HG03196 (cell line): Measurements from ENCODE around the gene MAP3K21.

Experiments
- ATAC-seq: cut with Tn5 transposase; IDR thresholded peaks from one replicate; pipeline ENCODE4 v1.9.1; 2021; ENCODE audit not compliant: unreplicated experiment

Gene MAP3K21

DNA sequence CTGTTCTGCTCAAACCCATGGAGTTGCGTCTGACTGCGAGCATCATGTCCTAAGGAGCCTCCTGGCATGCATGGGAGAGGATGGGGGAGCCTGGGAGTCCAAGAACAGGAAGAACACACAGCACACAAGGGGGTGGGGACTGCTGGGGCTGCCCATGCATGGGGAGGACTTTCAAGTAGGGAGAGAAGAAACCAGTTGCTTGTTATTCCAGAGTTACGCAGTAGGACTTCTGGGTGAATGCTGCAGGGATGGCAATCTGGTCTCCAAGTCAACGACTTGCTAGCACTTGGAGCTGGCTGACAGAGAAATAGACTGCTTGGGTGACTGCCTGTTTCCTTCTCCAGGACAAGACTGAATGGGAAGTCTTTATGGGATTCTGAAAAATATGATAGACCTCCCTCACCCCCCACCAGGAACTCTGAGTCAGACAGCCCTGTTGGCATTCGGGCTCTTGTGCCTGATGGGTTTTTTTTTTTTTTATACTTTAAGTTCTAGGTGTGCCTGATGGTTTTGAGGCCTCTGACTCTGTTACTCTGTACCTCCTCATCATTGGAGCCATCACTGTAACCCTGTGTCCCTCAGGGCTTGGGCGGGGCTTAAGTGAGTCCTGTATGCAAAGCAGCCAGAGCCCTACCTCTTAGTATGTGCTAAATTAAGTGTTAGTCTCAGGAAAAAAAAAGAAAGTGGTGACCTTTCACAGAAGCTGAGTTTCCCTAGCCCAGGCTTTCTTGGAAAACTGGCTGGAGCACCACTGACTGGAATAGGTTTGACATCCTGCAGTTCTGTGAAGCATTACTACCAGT lies 30.3 kb downstream of the MAP3K21 start:
- ATAC-seq: no peak

DNA sequence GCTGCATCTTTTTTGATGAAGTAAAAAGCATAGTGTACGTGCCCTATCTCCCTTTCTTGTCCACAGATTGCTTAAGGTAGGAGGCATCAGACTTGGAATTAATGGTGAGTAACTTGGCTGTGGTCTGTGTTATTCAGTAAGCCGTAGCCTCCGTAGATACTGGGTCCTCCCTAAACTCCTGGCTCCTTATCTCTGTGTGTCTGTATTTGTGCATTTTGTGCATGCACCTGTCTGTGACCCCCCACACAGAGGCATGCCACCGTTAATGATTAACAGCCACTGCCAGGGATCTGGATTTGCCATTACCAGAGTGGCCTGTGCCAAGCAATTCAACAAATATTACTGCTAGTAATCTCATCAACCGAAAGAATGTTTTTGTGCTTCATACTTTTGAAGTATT lies 31.9 kb downstream of the MAP3K21 start:
- ATAC-seq: no peak

DNA sequence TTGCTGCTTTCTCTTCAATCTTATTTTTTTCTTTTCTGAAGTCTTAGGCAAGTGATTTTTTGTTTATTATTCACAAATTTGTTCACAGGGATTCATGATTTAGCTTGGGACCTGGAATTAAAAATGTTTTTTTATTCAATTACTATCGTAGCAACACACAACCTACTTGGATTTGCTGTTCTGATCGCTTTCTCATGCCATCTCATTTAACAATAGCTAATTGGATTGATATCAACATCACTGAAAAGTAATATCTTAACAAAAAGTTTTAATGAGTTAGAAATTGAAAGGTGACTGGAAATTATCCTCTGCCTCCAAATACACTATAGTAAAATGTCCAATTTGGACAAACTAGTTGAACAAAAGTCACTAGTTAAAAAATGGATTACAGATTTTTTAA lies 32.4 kb downstream of the MAP3K21 start:
- ATAC-seq: no peak

DNA sequence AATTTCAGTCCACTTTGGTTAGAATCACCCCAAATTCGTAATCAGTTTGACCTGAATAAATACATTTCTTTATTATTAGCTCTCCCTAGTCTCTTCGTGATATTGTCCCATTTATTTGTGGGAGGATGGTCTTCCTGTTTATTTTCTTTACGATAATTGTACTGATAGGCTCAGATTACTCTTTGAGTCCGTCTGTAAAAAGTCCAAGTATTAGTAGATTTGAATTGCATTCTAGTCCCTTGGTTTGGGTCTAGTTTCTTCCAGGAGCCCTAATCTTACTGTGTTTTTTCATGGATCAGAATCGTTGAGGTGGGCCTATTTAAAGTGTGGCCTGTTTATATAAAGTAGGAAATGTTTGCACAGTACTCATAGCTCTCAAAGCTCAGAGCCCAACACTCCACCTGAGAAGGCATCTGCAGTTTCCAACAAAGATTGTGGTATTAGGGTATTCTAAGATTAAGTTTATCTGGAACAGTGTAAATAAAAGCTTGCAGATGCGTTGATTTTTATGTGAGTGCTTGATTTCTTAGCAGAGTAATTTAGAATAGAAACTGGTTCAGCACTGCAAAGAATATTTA lies 33.1 kb downstream of the MAP3K21 start:
- no peak for ATAC-seq

DNA sequence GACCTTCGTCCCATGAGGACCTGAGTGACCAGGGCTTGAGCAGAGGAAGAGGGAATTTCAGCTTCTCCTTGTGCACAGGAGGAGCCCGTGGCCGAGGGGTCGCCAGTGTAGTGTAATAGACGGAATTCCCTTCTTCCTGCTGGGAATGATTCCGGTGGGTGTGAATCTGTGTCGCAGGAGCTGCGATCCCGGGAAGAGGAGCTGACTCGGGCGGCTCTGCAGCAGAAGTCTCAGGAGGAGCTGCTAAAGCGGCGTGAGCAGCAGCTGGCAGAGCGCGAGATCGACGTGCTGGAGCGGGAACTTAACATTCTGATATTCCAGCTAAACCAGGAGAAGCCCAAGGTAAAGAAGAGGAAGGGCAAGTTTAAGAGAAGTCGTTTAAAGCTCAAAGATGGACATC lies 34.4 kb downstream of the MAP3K21 start:
- ATAC-seq: no peak

DNA sequence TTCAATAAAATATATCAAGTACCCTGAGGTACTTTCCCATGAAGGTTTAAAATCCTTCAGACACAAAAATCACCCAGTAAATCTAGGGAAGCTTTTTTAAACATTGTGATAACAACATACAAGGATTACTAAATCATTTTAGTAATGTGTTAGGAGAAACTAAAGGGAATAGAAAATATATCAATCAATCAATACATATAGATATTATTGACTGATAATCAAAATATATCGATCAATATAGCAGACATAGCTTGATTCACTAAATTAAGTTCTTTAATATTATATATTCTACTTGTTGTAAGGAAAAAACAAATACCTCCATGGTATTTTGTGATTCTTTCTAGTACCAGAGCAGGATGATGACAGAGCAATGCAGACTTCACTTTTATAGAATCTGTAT lies 35.2 kb downstream of the MAP3K21 start:
- ATAC-seq: no peak

DNA sequence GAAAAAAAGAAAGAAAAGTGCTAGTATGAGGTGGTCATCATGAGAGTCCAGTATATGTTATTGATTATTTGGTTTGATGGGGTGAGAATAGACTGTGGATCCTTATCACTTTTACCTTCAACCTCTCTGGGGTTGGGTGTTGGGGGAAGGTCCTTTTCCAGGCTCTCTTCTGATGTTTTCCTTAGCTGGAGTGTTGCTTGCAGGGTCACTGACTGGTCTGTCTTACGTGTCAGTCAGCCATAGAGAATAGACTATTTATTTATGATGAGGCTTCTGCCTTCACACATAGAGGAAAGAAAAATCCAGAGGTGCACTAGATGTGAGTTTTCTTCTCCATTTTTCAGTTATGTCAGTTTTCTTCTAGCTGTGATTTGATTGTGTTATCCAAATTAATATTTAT lies 36.5 kb downstream of the MAP3K21 start:
- ATAC-seq: no peak

DNA sequence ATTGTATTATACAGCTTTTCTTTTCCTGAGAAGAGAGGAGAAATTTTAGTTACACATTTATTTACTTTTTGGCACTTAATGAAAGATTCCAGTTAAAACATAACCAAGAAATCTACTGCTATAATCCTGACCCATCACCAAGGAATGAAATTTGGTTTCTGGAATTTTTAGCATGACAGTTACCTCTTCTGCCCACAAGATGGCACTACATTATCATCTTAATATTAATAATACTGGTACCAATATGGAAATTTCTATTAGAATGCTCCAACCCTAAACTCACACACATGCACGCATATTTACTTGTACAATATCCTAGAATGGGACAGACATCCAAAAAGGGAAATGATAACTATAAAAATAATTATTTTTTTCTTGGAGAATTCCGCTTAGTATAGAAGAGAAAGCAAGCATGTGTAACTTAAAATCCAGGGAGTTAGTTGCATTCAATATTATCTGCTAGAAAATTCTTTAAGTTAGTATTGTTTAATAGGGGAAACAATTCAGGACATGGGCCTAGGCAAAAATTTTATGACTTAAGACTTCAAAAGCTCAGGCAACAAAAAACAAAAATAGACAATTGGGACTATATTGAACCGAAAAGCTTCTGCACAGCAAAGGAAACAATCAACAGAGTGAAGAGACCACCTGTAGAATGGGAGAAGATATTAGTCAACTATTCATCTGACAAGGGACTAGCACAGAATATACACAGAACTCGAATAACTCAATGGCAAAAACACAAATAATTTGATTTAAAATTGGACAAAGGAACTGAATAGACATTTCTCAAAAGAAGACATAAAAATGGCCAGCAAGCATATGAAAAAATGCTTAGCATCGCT lies 37.4 kb downstream of the MAP3K21 start:
- no peak for ATAC-seq

DNA sequence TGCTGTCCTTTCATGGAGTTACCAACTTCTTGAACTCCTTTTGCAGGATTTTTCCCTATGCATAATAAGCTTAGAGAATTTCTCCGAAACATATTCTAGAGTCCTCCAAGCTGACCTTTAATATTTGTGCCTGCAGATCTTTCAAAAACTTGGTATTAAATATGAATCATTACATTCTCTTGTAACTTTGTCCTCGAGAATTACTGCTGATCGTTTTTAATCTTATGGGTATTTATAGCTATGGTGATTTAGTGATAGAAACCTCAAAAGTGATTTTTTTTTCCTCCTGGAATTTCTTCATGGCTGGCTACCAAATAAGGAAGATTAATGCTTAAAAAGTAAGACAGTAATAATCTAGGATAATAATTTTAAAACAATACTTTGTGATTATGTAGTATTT lies 39.1 kb downstream of the MAP3K21 start:
- no peak for ATAC-seq

DNA sequence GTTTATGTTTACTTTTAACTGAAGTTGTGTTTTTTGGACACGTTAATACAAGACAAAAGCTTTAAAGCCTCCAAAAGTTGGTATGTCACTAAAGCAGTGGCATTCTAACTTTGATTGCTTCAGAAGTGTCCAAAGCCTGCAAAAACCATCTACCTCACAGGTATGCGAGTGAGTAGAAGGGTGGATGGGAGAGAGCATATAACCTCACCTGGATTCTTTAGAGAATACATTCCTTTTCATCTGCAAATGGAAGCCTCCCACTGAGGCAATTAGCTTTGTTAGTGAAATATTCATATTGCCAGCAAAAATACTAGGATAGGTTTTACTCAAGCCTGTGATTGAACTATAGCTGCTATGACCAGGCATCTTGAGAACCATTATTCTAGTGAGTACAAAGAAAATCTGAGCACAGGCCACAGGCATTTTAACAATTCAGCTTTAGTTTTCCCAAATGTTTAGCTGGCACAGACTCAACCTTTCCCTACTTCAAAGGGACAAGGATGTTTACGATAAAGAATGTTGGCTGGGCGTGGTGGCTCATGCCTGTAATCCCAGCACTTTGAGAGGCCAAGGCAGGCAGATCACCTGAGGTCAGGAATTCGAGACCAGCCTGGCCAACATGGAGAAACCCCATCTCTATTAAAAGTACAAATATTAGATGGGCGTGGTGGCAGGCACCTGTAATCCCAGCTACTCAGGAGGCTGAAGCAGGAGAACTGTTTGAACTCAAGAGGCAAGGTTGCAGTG lies 39.7 kb downstream of the MAP3K21 start:
- no peak for ATAC-seq

DNA sequence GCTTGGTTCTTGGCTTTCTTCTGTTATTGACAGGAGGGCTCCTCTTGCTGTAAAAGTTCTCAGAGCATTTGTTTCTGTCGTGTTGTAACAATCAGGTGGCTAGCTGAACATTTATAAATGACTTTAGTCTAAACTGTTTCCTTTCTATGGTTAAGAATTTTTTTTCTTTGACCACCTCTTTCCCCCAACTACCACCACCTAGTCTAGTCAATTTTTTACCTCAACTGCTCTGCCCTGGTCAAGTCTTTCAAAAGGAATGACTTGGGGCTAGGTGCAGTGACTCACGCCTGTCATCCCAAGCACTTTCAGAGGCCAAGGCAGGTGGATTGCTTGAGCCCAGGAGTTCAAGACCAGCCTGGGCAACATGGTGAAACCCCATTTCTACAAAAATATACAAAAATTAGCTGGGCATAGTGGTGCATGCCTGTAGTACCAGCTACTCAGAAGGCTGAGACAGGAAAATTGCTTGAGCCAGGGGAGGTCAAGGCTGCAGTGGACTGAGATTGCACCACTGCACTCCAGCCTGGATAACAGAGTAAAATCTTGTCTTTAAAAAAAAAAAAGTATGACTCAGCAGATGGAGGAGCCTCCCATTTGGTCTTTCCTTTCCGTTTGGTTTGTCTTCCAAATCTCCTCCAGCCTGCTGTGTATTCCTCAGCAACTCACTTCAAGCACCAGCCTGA lies 40.7 kb downstream of the MAP3K21 start:
- no peak for ATAC-seq

DNA sequence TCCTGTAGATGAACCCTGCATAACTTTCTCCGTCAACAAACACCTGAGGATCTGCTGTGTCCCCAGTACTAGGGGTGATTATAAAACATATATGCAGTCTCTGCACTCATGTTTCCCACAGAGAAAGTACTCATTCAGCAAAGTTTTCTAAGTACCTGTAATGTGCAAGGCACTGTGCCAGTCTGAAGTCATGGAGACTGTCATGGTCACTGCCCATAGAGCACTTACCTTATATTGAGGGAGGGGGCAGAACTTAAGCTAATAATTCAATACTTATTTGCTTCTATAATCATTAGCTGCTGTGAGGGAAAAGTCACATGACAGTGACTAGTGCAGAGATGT lies 41.2 kb downstream of the MAP3K21 start:
- no peak for ATAC-seq

DNA sequence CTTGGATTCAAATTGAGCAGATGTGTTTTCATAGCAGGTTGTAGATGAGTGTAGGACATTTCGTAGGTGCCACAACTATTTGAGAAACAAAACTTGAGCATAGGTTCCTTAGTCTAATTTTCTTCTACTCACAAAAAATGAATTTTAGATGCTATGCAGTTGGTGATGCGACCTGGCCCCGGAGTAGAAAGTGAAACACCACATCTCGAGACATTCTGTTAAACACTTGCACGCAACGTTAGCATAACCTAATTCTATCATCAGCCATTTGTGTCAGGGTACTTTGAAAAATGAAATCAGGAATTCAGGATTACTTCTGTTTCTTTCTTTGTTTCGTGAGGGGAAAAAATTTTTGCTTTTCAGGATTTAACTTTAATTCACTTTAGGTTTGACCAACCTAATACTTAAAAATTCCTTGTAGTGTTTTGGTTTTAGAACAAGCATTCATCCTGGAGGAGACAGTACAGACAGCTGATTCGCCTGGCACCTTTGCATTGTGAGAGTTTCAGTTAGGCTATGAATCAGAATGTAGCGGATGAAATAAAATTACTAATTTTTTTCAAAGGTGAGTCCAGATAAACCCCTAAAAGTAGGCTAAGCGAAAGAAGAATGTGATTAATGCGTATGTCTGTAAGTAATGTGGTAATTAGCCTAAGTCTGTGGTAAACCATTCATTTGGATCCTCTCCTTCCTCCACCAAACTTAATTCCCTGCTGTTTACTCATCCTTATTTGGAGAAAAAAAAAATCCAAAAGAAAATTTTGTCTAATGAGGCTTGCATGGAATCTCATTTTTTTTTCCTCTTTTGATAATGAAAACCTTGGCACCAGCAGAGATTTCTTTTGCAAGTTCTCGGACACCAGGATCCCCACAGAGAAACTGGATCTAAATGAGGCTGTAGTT lies 44.9 kb downstream of the MAP3K21 start:
- no peak for ATAC-seq

DNA sequence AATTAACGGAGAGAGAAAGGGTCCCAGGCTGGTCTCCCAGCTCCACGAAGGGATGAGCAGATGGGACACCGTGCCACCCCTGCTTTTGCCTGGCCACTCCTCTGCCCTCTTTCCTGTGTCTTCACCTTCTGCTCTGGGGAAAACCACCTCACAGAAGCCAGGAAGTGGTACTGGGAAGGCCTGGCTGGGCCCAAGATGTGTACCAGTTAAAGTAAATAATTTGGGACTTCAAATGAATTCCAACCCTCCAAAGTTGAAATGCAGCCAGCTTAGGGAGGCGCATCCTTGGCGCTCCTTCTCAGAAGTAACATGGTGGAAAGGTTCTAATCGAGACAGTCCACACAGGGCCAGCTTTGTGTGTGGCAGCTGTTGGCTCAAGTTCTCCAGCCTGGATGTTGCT lies 45.7 kb downstream of the MAP3K21 start:
- no peak for ATAC-seq

DNA sequence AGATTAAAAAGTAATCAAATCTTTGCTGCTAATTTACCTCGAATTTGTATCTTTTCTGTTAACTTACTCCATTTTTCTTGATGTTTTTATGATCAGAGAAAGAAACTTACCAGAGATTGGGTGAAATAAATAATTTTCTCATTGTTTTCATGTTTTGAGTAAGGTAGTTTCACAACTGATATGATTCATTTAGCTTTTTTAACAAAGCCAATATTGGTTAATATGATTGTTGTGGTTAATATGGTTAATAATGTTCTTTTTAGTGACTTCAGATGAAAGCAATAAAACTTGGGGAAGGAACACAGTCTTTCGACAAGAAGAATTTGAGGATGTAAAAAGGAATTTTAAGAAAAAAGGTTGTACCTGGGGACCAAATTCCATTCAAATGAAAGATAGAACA lies 48.1 kb downstream of the MAP3K21 start:
- no peak for ATAC-seq

DNA sequence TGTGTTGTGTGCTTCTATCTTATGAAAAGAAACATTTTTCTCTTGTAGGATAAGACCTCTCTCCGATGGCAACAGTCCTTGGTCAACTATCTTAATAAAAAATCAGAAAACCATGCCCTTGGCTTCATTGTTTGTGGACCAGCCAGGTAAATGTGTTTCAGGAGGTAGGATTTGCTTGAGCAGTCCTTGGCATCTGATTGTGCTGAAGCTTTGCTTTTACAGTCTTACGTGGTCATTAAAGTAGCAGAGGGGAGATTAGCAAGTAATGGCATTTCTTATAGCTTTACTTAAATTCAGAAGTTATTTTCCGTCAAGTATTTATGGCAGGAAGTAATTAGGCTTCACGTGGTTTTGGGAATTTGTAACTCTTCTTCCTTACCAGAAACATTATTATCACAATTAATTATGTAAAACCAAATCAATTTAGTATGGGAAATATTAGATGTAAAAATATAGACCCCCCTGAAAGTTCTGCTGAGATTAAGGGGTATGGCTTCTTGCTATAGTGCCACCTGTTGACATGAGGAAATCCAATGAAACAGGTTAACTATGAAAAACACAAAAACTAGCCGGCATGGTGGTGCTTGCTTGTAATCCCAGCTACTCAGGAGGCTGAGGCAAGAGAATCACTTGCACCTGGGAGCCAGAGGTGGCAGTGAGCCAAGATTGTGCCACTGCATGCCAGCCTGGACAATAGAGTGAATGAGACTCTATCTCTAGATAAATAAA lies 49.0 kb downstream of the MAP3K21 start:
- no peak for ATAC-seq

DNA sequence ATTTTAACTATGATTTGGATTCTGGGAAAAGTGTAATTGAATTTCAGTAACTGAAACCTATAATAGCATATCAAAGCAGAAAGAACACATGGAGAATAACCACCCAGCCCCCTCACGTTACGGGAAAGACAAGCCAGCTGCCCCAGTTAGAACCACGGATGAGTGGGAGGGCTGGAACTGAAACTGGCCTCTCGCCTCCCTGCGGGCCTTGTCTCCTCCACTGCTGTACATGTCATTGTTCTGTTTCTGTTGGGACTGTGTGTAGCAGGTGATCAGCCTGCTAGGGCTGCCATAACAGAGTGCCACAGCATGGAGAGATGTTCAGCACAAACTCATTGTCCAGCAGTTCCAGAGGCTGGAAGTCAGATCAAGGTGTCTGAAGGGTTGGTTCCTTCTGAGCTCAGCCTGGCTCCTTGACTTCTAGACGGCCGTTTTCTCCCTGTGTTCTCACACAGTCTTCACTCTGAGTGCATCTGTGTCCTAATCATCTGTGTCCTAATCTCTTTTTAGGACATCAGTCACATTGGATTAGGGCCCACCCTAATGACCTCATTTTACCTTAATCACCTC lies 52.4 kb downstream of the MAP3K21 start:
- no peak for ATAC-seq

DNA sequence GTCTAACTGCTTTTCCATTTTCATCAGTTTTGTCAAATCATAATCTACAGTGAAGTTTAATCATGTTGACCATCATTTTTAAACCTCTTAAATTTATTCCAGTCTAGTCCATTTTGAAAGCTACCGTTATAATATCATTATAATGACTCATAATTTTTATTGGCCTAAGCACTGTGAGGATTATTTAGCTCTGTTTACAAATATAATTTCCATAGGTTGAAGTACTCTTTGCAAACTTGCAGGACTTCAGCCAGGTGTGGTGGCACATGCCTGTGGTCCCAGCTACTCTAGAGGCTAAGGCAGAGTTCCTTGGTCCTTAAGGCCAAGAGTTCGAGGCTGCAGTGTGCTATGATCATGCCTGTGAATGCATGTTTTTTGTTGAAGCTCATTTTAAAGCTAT lies 54.3 kb downstream of the MAP3K21 start:
- ATAC-seq: no peak

DNA sequence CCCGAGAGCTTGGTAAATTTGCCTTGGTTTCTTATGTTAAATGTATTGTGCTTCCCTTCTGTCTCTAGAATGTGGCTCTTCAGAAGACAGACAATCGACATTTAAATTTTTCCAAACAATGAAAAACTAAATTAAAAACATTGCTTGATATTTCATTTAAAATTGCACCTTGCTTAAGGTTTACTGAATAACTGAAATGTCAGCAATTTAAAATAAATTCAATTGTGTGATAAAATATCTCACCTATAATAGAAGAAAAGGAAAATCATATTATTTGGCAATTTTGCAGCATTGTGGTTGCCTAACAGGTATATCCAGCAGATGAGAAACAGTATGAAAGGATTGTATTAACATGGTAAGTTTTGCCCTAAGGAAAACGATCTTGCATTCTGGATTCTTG lies 56.5 kb downstream of the MAP3K21 start:
- no peak for ATAC-seq
